ENCODE measurements around the gene SULT1C3.
"Not testable (repeated sequence)": the region's sequence is repeated elsewhere in the genome, so short reads cannot be mapped to it uniquely, and the experiment has no call there.

Gene SULT1C3

DNA sequence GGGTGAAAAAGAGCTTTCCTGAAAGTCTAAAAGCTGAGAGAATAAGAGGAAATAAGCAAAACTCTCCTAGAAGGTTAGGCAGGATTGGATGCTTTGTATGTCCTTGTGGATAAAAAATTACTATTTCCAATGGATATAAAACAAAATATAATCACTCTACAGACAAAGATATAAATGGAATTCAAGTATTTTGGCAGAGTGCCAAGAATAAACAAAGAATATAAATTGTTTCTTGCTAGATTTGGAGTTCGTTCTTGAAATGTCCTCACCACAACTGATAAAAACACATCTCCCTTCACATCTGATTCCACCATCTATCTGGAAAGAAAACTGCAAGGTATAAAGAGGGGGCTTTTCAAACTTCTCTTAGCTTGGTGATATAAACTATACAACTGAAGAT, 13.3 kb downstream of the SULT1C3 start:
- DNase-seq, result no peak

- DNase-seq, result no peak
Measured at GRCh38 chr2:108257757-108258331, 18.1 kb downstream of the SULT1C3 start.

DNA sequence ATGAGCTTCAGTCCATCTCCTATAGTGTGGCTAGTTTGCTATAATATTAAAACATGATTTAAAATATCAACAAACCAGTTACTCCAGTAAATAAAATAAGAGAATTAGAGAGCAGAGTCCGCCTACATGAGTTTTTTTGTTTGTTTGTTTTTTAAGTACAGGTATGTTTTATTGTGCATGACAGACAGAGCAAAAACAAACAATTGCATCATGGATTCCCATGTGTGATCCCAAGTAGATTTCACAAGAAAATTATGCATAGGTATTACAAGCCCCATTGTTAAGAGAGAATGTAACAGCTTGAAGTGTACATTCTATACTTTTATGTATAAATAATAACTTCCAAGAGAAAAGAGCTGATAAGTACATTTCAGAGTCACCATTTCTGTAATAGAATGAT, 21.0 kb downstream of the SULT1C3 start:
- DNase-seq, result no peak

GRCh38 chr2:108262036-108262435, 22.3 kb downstream of the SULT1C3 start:
- DNase-seq, result no peak

DNA sequence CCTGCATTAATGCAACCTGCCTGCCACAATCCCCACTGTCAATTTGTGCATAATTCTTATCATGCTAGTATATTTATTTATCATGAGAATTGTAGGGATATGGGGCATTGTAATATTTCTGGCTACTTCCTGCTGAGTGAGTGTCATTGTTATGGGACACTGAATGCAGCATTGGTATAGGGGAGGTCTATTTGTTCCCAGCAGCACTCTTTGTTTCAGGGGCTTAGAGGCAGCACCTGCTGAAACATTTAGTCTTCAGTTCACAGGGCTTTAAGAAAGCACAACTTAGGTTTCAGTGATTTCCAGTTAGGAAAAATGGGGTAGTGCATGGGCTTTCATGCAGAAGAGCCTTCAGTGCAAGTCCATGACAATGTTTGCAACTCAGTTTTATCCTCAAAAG, 23.6 kb downstream of the SULT1C3 start:
- DNase-seq, result no peak

DNA sequence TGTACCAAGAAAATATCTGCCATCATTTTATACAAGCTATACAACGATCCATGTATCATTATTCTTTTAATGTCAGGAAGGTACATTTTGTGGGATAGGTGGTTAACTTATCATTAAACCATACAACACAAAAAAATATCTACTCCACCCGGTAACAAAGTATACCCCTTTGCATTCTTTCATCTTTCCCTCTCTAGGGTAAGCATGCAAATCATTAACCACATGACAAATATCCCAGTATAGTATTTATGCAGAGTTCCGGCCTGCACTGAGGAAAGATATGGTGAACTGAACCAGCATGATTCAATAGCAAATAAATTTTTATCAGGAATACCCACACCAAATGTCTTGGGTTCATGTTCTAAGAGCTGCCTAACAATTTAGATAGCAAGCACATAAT, 26.4 kb downstream of the SULT1C3 start:
- no peak for DNase-seq

DNA sequence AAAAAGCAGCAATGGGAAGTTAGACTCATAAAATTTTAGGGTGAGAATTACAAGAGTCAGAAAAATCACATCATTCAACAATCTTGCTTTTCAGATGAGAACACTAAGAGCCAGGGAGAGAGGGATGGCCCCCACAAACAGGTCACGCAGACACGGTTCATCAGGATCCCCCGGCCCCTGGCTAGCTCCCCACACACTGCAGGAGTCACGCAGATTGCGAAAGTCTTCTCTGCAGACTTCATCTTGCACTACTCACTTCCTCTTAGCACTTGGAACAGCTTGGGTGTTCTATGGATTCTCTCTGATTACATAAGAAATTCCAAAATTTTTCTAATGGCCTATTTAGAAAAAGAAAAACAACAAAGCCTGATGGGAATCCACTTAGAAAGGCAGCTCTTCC, 27.3 kb downstream of the SULT1C3 start:
- DNase-seq, result peak; percentile 72

DNA sequence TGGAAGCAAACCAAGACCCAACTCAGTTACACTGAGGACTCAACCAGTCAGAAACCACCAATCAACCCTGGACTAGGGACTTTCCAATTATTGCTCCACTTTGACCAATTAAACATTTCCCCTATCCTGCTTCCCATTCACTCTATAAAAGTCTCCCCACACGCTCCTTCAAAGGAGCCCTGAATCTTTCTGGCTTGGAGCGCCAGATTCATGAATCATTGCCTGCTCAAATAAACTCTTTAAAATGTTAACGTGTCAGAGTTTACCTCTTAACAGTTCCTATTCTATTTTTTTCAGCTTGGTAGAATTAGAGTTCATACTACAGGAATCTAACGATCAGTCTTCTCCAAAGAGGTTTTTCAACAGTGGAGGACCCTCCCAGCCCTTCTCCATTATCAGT, 28.2 kb downstream of the SULT1C3 start:
- DNase-seq, result peak; percentile 24

DNA sequence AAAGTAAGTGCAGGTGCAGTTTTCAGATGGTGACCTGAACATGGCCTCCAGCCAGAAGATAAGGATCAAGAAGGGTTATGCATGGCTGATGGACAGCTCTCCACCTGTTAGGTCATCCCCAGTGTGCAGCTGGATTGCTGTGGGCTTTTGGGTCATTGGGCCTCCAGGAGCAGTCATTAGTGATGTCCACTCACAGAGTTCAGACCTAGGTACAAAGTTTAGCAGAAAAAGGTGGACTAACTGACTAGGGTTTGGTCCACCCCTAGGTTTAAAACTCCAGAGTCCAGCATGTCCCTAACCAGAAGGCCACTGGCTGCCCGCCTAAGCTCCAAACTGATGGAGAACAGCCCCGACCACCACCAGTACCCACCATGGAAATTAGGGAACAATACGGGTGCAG, 30.6 kb downstream of the SULT1C3 start:
- DNase-seq, result no peak

GRCh38 chr2:108270768-108271506, 31.2 kb downstream of the SULT1C3 start:
- no peak for DNase-seq

- DNase-seq, result no peak
Measured at GRCh38 chr2:108271691-108272253, 32.0 kb downstream of the SULT1C3 start.

DNA sequence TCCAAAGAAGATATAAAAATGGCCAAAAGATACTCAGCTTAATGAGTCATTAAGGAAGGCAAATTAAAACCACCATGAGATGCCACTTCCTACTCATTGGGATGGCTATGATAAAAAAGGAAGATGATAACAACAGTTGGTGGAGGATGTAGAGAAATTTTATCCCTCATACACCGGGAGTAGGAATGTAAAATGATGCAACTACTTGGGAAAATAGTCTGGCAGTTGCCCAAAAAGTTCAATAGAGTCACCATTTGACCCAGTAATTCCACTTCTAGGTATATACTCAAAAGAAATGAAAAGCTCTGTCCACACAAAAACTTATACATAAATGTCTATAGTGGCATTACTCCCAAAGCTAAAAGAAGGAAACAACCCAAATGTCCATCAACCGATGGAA, 38.9 kb downstream of the SULT1C3 start:
- no peak for DNase-seq

DNA sequence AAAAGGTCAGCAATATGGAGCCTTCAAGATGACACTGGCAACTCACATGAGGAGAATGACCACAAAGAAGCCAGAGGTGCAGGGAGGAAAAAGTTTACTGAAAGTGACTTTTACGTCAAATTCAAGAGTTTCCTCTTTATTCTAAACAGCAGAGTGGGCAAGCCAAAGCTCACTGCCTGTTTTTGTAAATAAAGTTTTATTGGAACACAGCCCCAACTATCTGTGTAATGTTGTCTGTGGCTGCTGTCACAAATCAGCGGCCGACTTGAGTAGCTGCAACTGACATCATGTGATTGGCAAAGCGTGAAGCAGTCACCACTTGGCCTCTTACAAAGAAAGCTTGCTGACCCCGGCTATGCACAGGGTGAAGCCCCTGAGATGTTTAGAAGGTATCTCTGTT, 39.7 kb downstream of the SULT1C3 start:
- no peak for DNase-seq

GRCh38 chr2:108280466-108280865, 40.7 kb downstream of the SULT1C3 start:
- no peak for DNase-seq

GRCh38 chr2:108284566-108284965, 44.8 kb downstream of the SULT1C3 start:
- not testable (repeated sequence) for DNase-seq

- no peak for DNase-seq
Measured at GRCh38 chr2:108285616-108286015, 45.8 kb downstream of the SULT1C3 start.

GRCh38 chr2:108287169-108287568, 47.4 kb downstream of the SULT1C3 start:
- DNase-seq, result peak; percentile 27

GRCh38 chr2:108288534-108289106, 48.9 kb downstream of the SULT1C3 start, which contains the start of gene SULT1C2:
SULT1C2 (plus strand) TSS chr2:108288895; CDS start chr2:108293668, 4,773 bp downstream.
- peak; percentile 30 for DNase-seq

- no peak for DNase-seq
Measured at GRCh38 chr2:108293850-108294249, 54.1 kb downstream of the SULT1C3 start.

- DNase-seq, result no peak
Measured at GRCh38 chr2:108297436-108298141, 57.8 kb downstream of the SULT1C3 start.

- no peak for DNase-seq
Measured at GRCh38 chr2:108301558-108301957, 61.8 kb downstream of the SULT1C3 start.

DNA sequence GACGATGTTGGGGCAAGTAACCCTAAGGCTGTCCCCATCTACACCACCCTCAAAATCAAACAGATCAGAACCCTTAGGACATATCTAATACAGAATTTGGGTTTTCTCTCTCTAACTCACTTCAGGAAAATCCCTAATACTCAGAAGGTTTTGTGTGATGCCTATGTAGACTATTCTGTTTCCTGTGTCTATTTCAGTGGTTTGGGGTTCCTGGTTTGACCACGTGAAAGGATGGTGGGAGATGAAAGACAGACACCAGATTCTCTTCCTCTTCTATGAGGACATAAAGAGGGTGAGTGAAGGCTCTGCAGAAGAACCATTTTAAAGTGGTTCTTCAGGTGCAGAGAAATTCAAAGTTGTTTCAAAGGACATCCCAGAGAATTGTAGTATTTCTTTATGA, 65.2 kb downstream of the SULT1C3 start:
- DNase-seq, result peak; percentile 15

GRCh38 chr2:108305901-108306300, 66.1 kb downstream of the SULT1C3 start:
- DNase-seq, result no peak
